ENCODE results near the gene TECPR2.

DNA sequence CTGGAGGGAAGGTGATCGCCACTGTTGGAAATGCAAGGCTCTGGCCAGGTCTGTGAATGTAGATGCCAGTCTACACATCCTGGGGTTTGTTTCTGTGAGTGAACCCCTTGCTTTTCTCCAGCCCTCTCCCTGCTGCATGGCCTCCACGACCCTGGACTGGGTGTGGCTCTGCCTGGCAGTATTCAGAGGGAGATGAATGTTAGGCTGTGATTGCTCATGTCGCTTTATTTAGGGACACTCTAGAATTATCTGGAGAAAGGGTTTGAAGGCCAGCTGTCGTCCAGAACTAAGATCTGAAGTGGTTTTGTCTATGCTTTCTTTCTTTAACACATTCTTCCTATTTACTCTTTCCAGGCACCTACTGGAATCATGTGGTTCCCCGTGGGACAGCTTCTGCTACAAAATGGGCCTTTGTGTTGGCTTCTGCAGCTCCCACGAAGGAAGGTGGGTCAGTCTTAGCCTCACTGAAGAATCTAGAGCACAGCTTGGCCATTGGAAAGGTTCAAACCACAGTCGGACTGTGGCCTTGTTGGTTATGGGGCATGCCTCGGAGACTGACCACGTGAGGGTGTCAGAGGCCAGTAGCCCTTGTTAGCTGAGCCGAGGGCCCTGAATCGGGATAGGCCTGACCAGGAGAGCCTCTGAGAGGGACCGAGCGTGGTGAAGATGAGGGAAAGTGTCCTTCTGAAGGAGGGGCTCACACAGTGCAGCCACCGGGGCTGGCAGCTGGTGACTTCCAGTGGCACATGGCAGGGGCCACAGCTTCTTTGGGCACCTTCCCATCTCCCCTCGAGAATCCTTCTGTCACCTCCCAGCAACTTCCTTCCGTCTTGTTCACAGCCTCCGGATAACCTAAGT, 87.7 kb downstream of the TECPR2 start:
- TF ChIP-seq CREB1 (IDR thresholded peaks at IDR 0.05; ENCODE audit: low read depth) (no peak), EZH2 (IDR thresholded peaks at IDR 0.05; ENCODE audit: borderline replicate concordance, control insufficient read depth, low read depth, low read length) (no peak), POLR2A (IDR thresholded peaks at IDR 0.05; ENCODE audit: low read depth, low read length) (no peak), IRF5 (IDR thresholded peaks at IDR 0.05; ENCODE audit: borderline replicate concordance) (no peak), ZBTB33 (IDR thresholded peaks at IDR 0.05) (no peak), RAD21 (IDR thresholded peaks at IDR 0.05; ENCODE audit: insufficient read depth, low read depth, low read length) (no peak), EP300 (IDR thresholded peaks at IDR 0.05; ENCODE audit: borderline replicate concordance in 1 of 2, control insufficient read depth in 1 of 2, low read depth in 2 of 2, low read length in 2 of 2) (no peak), HDAC6 (IDR thresholded peaks at IDR 0.05; ENCODE audit: unreplicated experiment) (no peak), BRCA1 (IDR thresholded peaks at IDR 0.05; ENCODE audit: low read depth, low read length) (no peak)

Measured in GM12878 (cell line).